HepG2 (cell line): ENCODE results near the gene INHBA. TPM values are rescaled to one million over a fixed set of nuclear protein-coding genes. Genes with fewer than 3 reads are reported as not detected.

Experiments
- ATAC-seq: fragments of 200-7000 bp; cut with Tn5 transposase; 3 replicates; pipeline ENCODE4 v1.9.1; 2020; ENCODE audit warnings: mild to moderate bottlenecking, moderate library complexity
- BruUV-seq: library from RNA; stranded (reverse); fragments of 400-500 nt; replicated peaks from 2 replicates; lab custom pipeline; 2021; lab: Mats Ljungman, UMichigan
- CTCF ChIA-PET: fragments of 300-600 bp; formaldehyde crosslinking; extraction: SDS; loops from one replicate; lab custom pipeline; 2021; ENCODE audit warnings: low total read pairs, inconsistent platforms, low intra/inter-chr PET ratio; lab: Yijun Ruan, JAX
- POLR2A ChIA-PET: fragments of 350-600 bp; sonication (Branson Sonifier 250); formaldehyde crosslinking; loops from one replicate; lab custom pipeline; 2020; ENCODE audit warnings: antibody characterized with exemption, inconsistent platforms; lab: Yijun Ruan, JAX
- DNase-seq: peaks from one replicate; pipeline ENCODE4 v3.0.0-alpha.2; 2015; ENCODE audit warnings: low spot score
- FAIRE-seq: peaks from 3 replicates; lab custom pipeline; 2011; peaks lifted over from hg19 to GRCh38; lab: Jason Lieb, UNC
- H2AFZ ChIP-seq: one replicate; pipeline ENCODE4 v1.6.1; 2011; ENCODE audit warnings: low read length, inconsistent platforms
- H3K27ac ChIP-seq: fragments of 300-600 bp; 3 replicates; pipeline ENCODE4 v1.8.0; 2011; ENCODE audit warnings: mixed run types, mild to moderate bottlenecking, mixed read lengths, low read length, inconsistent platforms; ENCODE audit not compliant: insufficient read depth; ENCODE audit errors: extremely low read length
- H3K27me3 ChIP-seq, 2 experiments: fragments of 200-600 bp in 1 of 2; 2 replicates in 1 of 2; 3 replicates in 1 of 2; pipeline versions ENCODE4 v1.6.0 to v1.8.0; 2011; ENCODE audit warnings: low read length in 2 of 2, mild to moderate bottlenecking in 2 of 2, moderate library complexity in 2 of 2, inconsistent platforms in 1 of 2; ENCODE audit not compliant: insufficient read depth in 2 of 2, control insufficient read depth in 1 of 2
- H3K36me3 ChIP-seq, 2 experiments: fragments of 200-600 bp in 1 of 2; replicated peaks in 1 of 2; 2 replicates in 1 of 2; 3 replicates in 1 of 2; pipeline versions ENCODE4 v1.5.1 to v1.8.0; 2011; ENCODE audit warnings: low read length in 2 of 2, inconsistent platforms in 1 of 2; ENCODE audit not compliant: insufficient read depth in 2 of 2, control insufficient read depth in 1 of 2
- H3K4me1 ChIP-seq: 2 replicates; pipeline ENCODE4 v1.5.1; 2012; ENCODE audit warnings: low read length, inconsistent platforms; ENCODE audit not compliant: insufficient read depth
- H3K4me2 ChIP-seq: 2 replicates; pipeline ENCODE4 v1.6.0; 2011; ENCODE audit warnings: low read depth, low read length, inconsistent platforms
- H3K4me3 ChIP-seq, 3 experiments: fragments of 200-600 bp in 1 of 3; sonication (generic), shearing (Covaris generic) in 1 of 3; replicated peaks in 1 of 3; 2 replicates each; pipeline ENCODE4 v1.5.1; 2011 to 2016; ENCODE audit warnings: low read length in 3 of 3, inconsistent platforms in 2 of 3, low read depth in 2 of 3, mild to moderate bottlenecking in 2 of 3, control low read depth in 1 of 3, mixed read lengths in 1 of 3; ENCODE audit not compliant: insufficient read depth in 1 of 3
- H3K79me2 ChIP-seq: one replicate; pipeline ENCODE4 v1.6.1; 2011; ENCODE audit warnings: low read length, inconsistent platforms; ENCODE audit not compliant: insufficient read depth
- H3K9ac ChIP-seq: 2 replicates; pipeline ENCODE4 v1.6.0; 2011; ENCODE audit warnings: mild to moderate bottlenecking, low read depth, low read length, inconsistent platforms; ENCODE audit not compliant: insufficient read depth
- H3K9me3 ChIP-seq: 2 replicates; pipeline ENCODE4 v1.5.1; 2012; ENCODE audit warnings: mild to moderate bottlenecking, low read length
- H4K20me1 ChIP-seq: 2 replicates; pipeline ENCODE4 v1.6.0; 2011; ENCODE audit warnings: inconsistent platforms, mild to moderate bottlenecking, low read length, moderate library complexity; ENCODE audit not compliant: insufficient read depth
- BRCA1 ChIP-seq: sonication (generic); formaldehyde crosslinking; IDR thresholded peaks from 2 replicates; pipeline ENCODE4 v1.4.0; 2020; ENCODE audit warnings: missing genetic modification reagents
- CREM ChIP-seq, 2 experiments: sonication (generic) in 1 of 2; formaldehyde crosslinking in 1 of 2; IDR thresholded peaks; 2 replicates each; pipeline versions ENCODE4 v1.4.0 to v1.6.1; 2016 to 2020; ENCODE audit warnings: antibody characterized with exemption in 1 of 2, mild to moderate bottlenecking in 1 of 2, missing genetic modification reagents in 1 of 2
- DR1 ChIP-seq: sonication (generic); formaldehyde crosslinking; IDR thresholded peaks from 2 replicates; pipeline ENCODE4 v1.8.0; 2021; ENCODE audit warnings: mild to moderate bottlenecking, missing genetic modification reagents, inconsistent platforms
- E2F1 ChIP-seq: sonication (generic); formaldehyde crosslinking; IDR thresholded peaks from 2 replicates; pipeline ENCODE4 v1.5.0; 2020; ENCODE audit warnings: missing genetic modification reagents
- HOXA3 ChIP-seq: sonication (generic); formaldehyde crosslinking; IDR thresholded peaks from 2 replicates; pipeline ENCODE4 v1.5.0; 2020; ENCODE audit warnings: missing genetic modification reagents
- LBX2 ChIP-seq: sonication (generic); formaldehyde crosslinking; IDR thresholded peaks from 2 replicates; pipeline ENCODE4 v1.5.0; 2020; ENCODE audit warnings: missing genetic modification reagents, mild to moderate bottlenecking, borderline replicate concordance
- SALL2 ChIP-seq: sonication (generic); formaldehyde crosslinking; IDR thresholded peaks from 2 replicates; pipeline ENCODE4 v1.8.1; 2023; ENCODE audit warnings: mild to moderate bottlenecking, missing genetic modification reagents, inconsistent platforms
- SP140L ChIP-seq: sonication (generic); formaldehyde crosslinking; IDR thresholded peaks from 2 replicates; pipeline ENCODE4 v1.4.0; 2020; ENCODE audit warnings: missing genetic modification reagents, borderline replicate concordance
- ZNF160 ChIP-seq: sonication (generic); formaldehyde crosslinking; IDR thresholded peaks from 2 replicates; pipeline ENCODE4 v1.8.0; 2022; ENCODE audit warnings: mild to moderate bottlenecking, inconsistent platforms, missing genetic modification reagents
- ZNF383 ChIP-seq: sonication (generic); formaldehyde crosslinking; IDR thresholded peaks from 2 replicates; pipeline ENCODE4 v1.4.0; 2020; ENCODE audit warnings: missing genetic modification reagents, mild to moderate bottlenecking, borderline replicate concordance
- ZNF414 ChIP-seq: sonication (generic); formaldehyde crosslinking; IDR thresholded peaks from 2 replicates; pipeline ENCODE4 v1.5.0; 2020; ENCODE audit warnings: missing genetic modification reagents
- ZNF749 ChIP-seq: sonication (generic); formaldehyde crosslinking; IDR thresholded peaks from 2 replicates; pipeline ENCODE4 v1.8.0; 2022; ENCODE audit warnings: mild to moderate bottlenecking, missing genetic modification reagents, moderate library complexity, borderline replicate concordance
- WGBS: methylation state at CpG from one replicate; pipeline ENCODE4 v1.1.6; 2017; ENCODE audit warnings: low lambda C conversion rate; 5-methylcytosine and 5-hydroxymethylcytosine counted together
- in situ Hi-C: cut with HindIII; loops from 2 replicates; pipeline ENCODE4 v1.10.0; 2017; ENCODE audit warnings: low pct_unique_long_range_greater_than_20kb; ENCODE audit not compliant: extremely low pct_ligation_motif_present
- intact Hi-C: fragments of 100-400 bp; cut with micrococcal nuclease; formaldehyde crosslinking; loops from one replicate; pipeline ENCODE4 v1.10.0; 2022; ENCODE audit not compliant: unreplicated experiment
- polyA plus RNA-seq, 8 experiments: library from polyadenylated mRNA; depleted of rRNA in 3 of 8; stranded (reverse) in 7 of 8; unstranded in 1 of 8; fragments of >200 nt; fragmentation: Illumina TruSeq in 4 of 8; extraction: Trizol in 4 of 8; gene quantifications; 2 replicates each; pipeline versions ENCODE4 v1.2.1 to v1.2.3, GENCODE V29; 2011 to 2016; ENCODE audit warnings: low read depth in 4 of 8, missing spikeins in 1 of 8, mixed read lengths in 1 of 8; ENCODE audit not compliant: insufficient read depth in 1 of 8
- total RNA-seq, 5 experiments: library from RNA; depleted of rRNA; stranded (reverse); fragments of >200 nt; fragmentation: Illumina TruSeq; extraction: Trizol; gene quantifications; 2 replicates each; pipeline ENCODE4 v1.2.3, GENCODE V29; 2016; ENCODE audit warnings: low read depth in 1 of 5
- TF ChIP-seq, protein P1 (sequence below): sonication (generic); formaldehyde crosslinking; IDR thresholded peaks from 2 replicates; pipeline ENCODE4 v1.5.0; 2020; ENCODE audit warnings: missing genetic modification reagents, mild to moderate bottlenecking, borderline replicate concordance

Gene INHBA
- total and polyA plus RNA-seq, 2 of the 13 experiments (the other 11 are each of a cell fraction or from before 2014, with no cell fraction given) = not detected

- H3K4me2 ChIP-seq = no peak overlapping the region
- intact Hi-C loops = loop anchor here (10.0 kb wide), 1 partner anchor 379 kb away; no protein-coding TSS in a partner anchor
- 59% methylated on average over 10 of the region's 10 CpGs for WGBS
- H2AFZ ChIP-seq = no peak overlapping the region
- H3K27me3 ChIP-seq = no peaks in the 10 kb centered on the region
- H3K9me3 ChIP-seq = no peaks in the 10 kb centered on the region
- H4K20me1 ChIP-seq = no peaks in the 10 kb centered on the region
- peak; percentile 49; the same call in 2 of the 3 replicates for ATAC-seq
- no peak for DNase-seq
- no peak for TF ChIP-seq HOXA3
- TF ChIP-seq E2F1 = no peak
- no peak for TF ChIP-seq DR1
- no peak for TF ChIP-seq LBX2 (CRISPR knock-in tag)
- TF ChIP-seq ZNF749 (CRISPR knock-in tag) = no peak
- TF ChIP-seq, all 625 proteins: peak for 0
- Histone ChIP-seq H3K79me2 (no peaks in the 10 kb centered on the region), H3K27ac (no peak overlapping the region), H3K9ac (no peak overlapping the region), H3K4me1 (no peaks in the 10 kb centered on the region), H3K4me3 (no peak overlapping the region), H3K36me3 (no peaks in the 10 kb centered on the region)
- in situ Hi-C loops = no loop called here
- no peak for FAIRE-seq
- ChIA-PET CTCF (no interaction called here), POLR2A (no interaction called here)
- BruUV-seq = no TSS peak
Measured at GRCh38 chr7:41693150-41693997, 9.5 kb downstream of the INHBA start.

DNA sequence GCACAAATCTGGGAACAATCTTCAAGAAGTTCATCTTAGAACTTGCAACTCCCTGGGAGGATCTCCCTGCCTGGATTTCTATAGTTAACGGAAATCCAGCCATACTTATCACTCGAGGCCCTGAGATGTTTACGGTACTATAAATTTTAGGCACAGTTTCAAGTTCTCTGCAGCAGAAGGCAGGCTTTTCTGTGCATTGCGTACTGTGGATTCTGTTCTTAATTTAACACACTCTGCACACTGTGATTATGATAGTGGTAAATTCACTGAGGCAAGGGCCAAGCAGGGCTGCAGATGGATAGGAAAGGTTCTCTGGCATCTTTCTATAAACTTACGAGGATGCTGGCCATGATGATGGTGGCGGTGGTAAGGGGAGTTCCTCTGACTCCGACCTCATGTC lies 10.6 kb downstream of the INHBA start:
- Histone ChIP-seq H3K27me3 (no peaks in the 10 kb centered on the region), H3K36me3 (no peaks in the 10 kb centered on the region), H3K9me3 (no peaks in the 10 kb centered on the region), H3K9ac (no peak overlapping the region), H2AFZ (no peak overlapping the region), H3K79me2 (no peaks in the 10 kb centered on the region), H3K4me3 (no peak overlapping the region), H4K20me1 (no peaks in the 10 kb centered on the region), H3K4me2 (no peak overlapping the region), H3K27ac (no peak overlapping the region), H3K4me1 (no peaks in the 10 kb centered on the region)
- POLR2A ChIA-PET = no interaction called here
- ATAC-seq = no peak
- intact Hi-C loops (loop anchor here (10.0 kb wide), 1 partner anchor 377 kb away; no protein-coding TSS in a partner anchor), in situ Hi-C loops (no loop called here)
- CTCF ChIA-PET = no interaction called here
- DNase-seq = no peak
- no peak for FAIRE-seq
- BruUV-seq = no TSS peak
- 46% methylated on average over 7 of the region's 7 CpGs for WGBS
- TF ChIP-seq ZNF383 (no peak), SALL2 (CRISPR knock-in tag) (no peak), ZNF160 (CRISPR knock-in tag) (no peak), SP140L (CRISPR knock-in tag) (no peak), BRCA1 (CRISPR knock-in tag) (no peak), ZNF414 (CRISPR knock-in tag) (no peak), CREM (IDR thresholded peaks at IDR 0.05) (no peak), CREM (CRISPR knock-in tag; IDR thresholded peaks at IDR 0.05) (no peak)
- TF ChIP-seq, protein P1, sequence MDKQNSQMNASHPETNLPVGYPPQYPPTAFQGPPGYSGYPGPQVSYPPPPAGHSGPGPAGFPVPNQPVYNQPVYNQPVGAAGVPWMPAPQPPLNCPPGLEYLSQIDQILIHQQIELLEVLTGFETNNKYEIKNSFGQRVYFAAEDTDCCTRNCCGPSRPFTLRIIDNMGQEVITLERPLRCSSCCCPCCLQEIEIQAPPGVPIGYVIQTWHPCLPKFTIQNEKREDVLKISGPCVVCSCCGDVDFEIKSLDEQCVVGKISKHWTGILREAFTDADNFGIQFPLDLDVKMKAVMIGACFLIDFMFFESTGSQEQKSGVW (CRISPR knock-in tag) = no peak
